Adipocyte (in vitro differentiated cells): ENCODE data around the gene ZNF628.

Experiments
- DNase-seq: peaks from one replicate; pipeline ENCODE4 v3.0.0-alpha.2; 2015; ENCODE audit warnings: low read depth
- H3K27me3 ChIP-seq: replicated peaks from 2 replicates; pipeline ENCODE4 v1.7.0; 2013; ENCODE audit warnings: mild to moderate bottlenecking, low read length, moderate library complexity; ENCODE audit not compliant: control insufficient read depth, insufficient read depth
- H3K36me3 ChIP-seq: 2 replicates; pipeline ENCODE4 v1.7.0; 2013; ENCODE audit warnings: low read length, mild to moderate bottlenecking, moderate library complexity; ENCODE audit not compliant: control insufficient read depth, insufficient read depth, severe bottlenecking
- H3K4me1 ChIP-seq: 2 replicates; pipeline ENCODE4 v1.7.0; 2013; ENCODE audit warnings: mild to moderate bottlenecking, low read length, moderate library complexity; ENCODE audit not compliant: control insufficient read depth, insufficient read depth
- H3K4me3 ChIP-seq: 2 replicates; pipeline ENCODE4 v1.7.0; 2013; ENCODE audit warnings: mild to moderate bottlenecking, low read length, moderate library complexity
- H3K9ac ChIP-seq: 2 replicates; pipeline ENCODE4 v1.7.0; 2013; ENCODE audit warnings: mild to moderate bottlenecking, low read length, moderate library complexity
- H3K9me3 ChIP-seq: 2 replicates; pipeline ENCODE4 v1.7.0; 2013; ENCODE audit warnings: mild to moderate bottlenecking, low read length, moderate library complexity; ENCODE audit not compliant: control insufficient read depth

ZNF628 gene

DNA sequence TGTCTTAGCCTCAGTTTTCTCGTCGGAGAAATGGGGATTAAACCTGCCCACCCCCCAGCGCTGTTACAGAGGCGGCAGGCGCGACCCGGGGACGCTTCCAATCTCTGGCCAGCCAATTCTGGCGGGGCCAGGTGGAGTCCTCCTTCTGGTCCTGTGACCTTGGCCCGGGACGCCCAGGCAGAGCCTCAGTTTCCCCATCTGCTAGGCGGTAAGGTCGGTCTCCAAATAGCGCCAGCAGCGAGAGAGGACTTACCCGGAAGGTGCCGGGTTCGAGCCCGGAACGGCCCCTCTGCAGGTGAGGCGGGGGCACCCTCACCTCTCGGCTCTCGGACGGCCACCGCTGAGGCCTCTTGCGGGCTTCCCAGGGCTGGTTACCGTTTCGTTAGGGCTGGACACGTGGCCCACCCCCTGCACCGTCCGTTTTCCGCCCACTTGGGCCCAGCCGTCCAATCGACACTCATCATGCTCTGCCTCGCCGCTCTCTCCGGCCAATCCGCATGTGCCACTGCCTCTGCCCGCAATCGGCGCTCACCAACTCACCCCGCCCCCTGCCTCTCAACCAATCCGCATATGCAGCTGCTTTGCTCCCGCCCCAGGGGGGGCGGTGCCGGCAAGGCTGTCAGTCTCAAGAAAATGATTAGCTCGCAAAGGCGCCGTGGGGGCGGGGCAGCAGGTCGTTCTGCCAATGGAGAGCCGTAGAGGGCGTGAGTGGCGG, 15.0 kb upstream of the ZNF628 start, which contains the start of gene ISOC2:
ISOC2 (minus strand) TSS at position 384 of the 715 bp plus-strand sequence. CDS start 5,156 bp downstream, outside the sequence.
- Histone ChIP-seq H3K27me3 (no peaks in the 10 kb centered on the region), H3K4me1 (peaks cover 21% of the 10 kb centered on the region), H3K9ac (peak within 1 kb of the TSS; percentile 97), H3K4me3 (peak within 1 kb of the TSS; percentile 98), H3K36me3 (no peaks in the 10 kb centered on the region), H3K9me3 (no peaks in the 10 kb centered on the region)
- peak; percentile 100 for DNase-seq

DNA sequence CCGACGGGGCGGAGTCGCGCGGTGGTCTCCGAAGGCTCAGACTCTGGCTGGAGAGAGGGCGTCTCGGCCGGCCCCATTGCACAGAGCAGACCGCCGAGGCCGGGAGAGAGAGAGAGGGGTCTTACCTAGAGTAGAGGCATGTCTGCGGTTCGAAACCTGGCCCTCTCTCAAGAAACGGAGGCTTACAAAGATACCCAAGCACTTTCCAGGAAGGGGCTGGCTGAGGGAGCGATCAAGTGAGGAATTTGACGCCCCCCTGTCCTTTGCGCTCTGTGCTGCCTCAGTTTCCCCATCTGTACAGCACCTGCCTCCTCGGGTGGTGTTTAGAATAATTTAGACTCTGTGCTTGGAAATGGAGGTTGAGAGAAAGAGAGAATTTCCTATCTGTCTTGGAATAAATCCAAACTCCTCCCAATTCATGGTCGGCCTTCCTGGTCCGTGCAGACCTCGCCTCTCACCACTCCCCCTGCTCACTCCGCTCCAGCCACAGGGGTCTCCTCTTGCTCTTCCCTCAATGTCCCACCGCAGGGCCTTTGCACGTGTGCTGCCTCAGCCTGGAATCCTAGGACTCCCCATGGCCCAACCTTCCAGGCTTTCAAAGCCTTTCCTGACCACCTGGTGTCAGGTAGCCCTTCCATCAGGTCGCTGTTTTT, 14.3 kb upstream of the ZNF628 start:
- Histone ChIP-seq H3K36me3 (no peaks in the 10 kb centered on the region), H3K27me3 (no peaks in the 10 kb centered on the region), H3K4me3 (peak overlapping the region; percentile 98), H3K9me3 (no peaks in the 10 kb centered on the region), H3K9ac (peak overlapping the region; percentile 87), H3K4me1 (peaks cover 21% of the 10 kb centered on the region)
- DNase-seq: no peak

DNA sequence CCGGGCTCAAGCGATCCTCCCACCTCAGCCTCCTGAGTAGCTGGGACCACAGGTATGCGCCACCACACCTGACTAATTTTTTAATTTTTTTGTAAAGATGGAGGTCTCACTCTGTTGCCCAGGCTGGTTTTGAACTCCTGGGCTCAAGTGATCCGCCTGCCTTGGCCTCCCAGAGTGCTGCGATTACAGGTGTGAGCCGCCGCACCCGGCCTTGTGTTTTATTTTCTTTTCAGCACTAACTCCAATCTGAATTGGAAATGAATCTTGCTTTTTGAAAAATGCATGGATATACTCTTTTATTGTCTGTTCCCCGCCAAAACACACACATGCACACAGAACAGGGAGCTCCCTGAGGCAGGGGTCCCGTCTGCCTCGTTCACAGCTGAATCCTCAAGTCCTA, 13.7 kb upstream of the ZNF628 start:
- no peaks in the 10 kb centered on the region for H3K9me3 ChIP-seq
- no peak overlapping the region for H3K9ac ChIP-seq
- no peak for DNase-seq
- no peak overlapping the region for H3K4me3 ChIP-seq
- H3K27me3 ChIP-seq: no peaks in the 10 kb centered on the region
- no peaks in the 10 kb centered on the region for H3K36me3 ChIP-seq
- H3K4me1 ChIP-seq: peaks cover 26% of the 10 kb centered on the region

DNA sequence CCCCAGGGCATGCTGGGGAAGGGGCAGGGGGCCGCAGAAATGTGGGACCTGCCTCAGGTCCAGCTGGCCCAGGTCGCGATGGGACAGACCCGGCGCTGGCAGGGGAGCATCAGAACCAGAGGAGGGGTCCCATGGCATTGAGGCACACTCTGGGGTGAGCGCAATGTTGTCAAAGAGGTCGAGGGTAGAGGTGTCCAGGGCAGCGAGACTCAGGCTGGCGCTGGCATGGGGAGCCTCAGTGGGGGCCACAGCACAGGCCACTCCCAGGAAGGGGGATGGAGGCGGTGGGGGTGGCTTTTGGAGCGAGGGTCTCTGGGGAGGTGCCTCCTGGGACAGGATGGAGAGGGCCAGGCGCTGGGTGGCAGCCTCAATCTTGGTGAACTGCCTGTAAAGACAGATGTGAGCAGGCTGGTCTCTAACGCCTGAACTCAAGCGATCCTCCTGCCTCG, 12.8 kb upstream of the ZNF628 start:
- no peak for DNase-seq
- no peak overlapping the region for H3K9ac ChIP-seq
- peaks cover 29% of the 10 kb centered on the region for H3K4me1 ChIP-seq
- H3K4me3 ChIP-seq: no peak overlapping the region
- H3K9me3 ChIP-seq: no peaks in the 10 kb centered on the region
- H3K36me3 ChIP-seq: no peaks in the 10 kb centered on the region
- H3K27me3 ChIP-seq: no peaks in the 10 kb centered on the region

DNA sequence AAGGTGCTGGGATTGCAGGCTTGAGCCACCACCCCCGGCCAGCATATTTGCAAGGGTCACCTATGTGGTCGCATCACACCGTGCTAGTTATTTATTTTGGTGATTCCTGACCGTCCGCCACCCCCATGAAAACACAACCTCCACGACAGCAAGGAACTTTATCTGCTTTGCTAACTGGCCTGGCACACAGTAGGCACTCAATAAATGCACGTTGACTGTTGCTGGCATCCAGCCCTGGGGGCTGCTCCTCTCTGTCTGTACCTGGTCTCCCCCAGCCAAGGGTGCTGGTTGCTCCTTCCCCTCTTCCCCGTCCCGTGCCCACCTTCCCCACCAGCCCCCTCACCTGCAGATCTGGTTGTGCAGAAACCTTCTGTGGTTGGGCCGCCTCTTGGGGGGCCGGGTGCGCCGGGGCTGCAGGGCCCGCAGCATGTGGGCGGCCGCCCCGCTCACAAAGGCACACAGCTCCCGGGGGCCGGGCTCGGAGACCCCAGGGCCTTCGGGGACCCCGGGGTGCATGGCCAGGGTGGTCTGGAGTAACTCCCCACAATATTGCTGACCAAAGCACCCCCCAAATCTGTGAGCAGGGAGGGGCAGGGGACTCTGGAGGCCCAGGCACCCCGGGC, 12.3 kb upstream of the ZNF628 start:
- no peak for DNase-seq
- Histone ChIP-seq H3K9ac (no peak overlapping the region), H3K4me3 (no peak overlapping the region), H3K27me3 (no peaks in the 10 kb centered on the region), H3K36me3 (no peaks in the 10 kb centered on the region), H3K4me1 (peaks cover 29% of the 10 kb centered on the region), H3K9me3 (no peaks in the 10 kb centered on the region)

DNA sequence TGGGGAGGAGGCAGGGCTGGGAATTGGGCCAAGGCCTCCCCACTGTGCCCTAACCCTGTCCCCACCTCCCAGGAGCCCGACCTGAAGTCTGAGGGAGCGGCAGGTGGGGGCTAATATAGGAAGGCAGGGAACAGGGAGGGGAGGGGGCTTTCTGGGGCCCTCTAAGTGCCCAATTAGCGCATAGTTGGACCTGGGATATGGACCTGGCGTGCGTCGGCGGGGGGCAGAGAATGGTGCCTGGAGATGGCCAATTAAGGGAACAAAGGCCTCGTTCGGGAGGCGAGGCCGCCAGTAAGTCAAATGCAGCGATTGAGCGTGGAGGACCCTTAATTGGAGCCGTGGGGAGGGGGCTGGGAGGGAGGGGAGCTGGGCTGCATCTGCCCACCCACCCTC, 11.8 kb upstream of the ZNF628 start, which contains the start of gene C19orf85:
C19orf85 (minus strand) TSS at position 90 of the 393 bp plus-strand sequence. CDS start 197 bp downstream, outside the sequence.
- no peak within 1 kb of the TSS for H3K9ac ChIP-seq
- no peaks in the 10 kb centered on the region for H3K27me3 ChIP-seq
- peaks cover 27% of the 10 kb centered on the region for H3K4me1 ChIP-seq
- H3K4me3 ChIP-seq: no peak within 1 kb of the TSS
- H3K36me3 ChIP-seq: no peaks in the 10 kb centered on the region
- DNase-seq: no peak
- no peaks in the 10 kb centered on the region for H3K9me3 ChIP-seq

DNA sequence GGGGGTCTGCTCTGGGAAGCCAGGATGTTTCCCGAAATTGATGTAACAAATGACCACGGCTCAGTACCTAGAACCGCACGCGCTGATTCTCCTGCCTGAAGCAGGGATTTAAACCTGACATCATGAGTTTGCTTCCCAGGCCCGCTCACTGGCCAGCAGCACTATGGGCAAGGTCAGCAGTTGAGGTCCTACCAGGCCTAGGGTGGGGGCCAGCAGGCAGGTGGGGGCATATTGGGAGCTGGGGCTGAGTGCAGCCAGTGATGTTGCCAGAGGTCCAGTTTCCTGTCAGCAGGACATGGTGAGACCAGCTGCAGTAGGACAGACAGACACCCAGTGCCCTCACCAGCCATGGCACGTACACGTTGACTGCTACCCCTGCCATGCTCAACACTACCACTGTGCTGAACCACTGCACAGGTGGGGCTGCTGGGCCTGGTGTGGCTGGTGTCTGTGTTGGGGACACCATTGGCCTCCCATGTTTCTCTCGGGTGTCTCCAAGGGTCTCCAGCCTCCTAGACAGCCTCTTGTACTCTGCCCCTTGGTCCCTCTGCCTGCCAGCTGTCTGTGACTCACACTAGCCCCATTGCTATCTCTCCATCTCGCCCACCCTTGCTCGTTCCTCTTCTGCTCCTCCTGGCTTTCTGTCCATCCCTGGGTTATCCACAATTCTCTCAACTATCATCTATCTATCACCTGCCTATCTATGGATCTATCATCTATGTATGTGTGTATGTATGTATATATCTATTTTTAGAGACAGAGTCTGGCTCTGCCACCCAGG, 10.8 kb upstream of the ZNF628 start:
- Histone ChIP-seq H3K9ac (no peak overlapping the region), H3K9me3 (no peaks in the 10 kb centered on the region), H3K4me3 (no peak overlapping the region), H3K27me3 (no peaks in the 10 kb centered on the region), H3K4me1 (peaks cover 17% of the 10 kb centered on the region), H3K36me3 (no peaks in the 10 kb centered on the region)
- no peak for DNase-seq

DNA sequence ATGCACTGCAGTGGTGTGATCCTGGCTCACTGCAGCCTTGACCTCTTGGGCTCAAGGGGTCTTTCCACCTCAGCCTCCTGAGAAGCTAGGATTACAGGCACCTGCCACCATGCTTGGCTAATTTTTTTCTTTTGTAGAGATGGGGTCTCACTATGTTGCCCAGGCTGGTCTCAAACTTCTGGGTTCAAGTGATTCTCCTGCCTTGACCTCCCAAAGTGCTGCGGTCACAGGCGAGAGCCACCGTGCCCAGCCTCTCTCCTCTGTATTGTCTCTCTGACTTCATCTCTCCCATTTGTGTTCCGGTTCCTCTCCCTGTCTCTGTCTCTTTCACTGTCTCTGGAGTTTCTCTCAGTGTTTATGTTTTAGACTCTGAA, 10.2 kb upstream of the ZNF628 start:
- H3K4me1 ChIP-seq: peaks cover 15% of the 10 kb centered on the region
- DNase-seq: no peak
- H3K27me3 ChIP-seq: no peaks in the 10 kb centered on the region
- H3K9ac ChIP-seq: no peak overlapping the region
- H3K4me3 ChIP-seq: no peak overlapping the region
- H3K9me3 ChIP-seq: no peaks in the 10 kb centered on the region
- H3K36me3 ChIP-seq: no peaks in the 10 kb centered on the region

DNA sequence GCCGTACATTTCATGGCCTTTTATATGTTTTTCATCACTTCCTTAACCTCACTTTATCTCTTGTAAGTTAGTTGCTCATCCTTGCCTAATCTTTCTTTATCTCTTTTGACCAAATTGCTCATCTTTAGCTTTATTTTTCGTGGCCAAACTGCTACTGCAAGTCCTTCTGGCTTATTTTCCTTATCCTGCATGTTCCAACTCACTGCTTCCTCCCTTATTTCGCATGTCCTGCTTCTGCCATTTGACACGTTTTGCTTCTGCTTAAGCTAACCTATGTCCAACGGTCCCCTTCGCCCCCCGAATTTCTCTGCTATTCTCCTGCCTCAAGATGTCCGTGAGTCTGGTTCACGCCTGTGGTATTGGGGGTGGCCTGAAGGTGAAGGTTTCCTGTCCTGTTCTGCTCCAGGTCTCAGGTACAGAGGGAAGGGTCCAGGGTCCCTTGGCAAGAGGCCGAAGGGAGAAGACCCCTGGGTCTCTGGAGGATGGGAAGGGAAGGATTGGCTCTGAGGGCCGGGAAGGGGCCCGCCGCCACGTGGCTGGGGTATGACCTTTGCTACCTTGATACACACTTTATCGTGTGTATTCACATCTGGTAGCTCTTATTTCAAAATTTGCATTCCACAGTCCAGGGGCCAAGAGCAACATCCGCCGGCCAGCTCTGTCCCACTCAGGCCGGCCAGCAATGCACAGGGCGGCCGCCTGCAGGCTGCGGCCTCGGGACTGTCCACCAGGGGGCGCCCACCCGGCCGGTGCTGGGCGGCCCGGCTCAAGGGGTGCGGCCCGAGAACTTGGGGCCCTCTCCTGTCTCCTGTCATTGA, 9.0 kb upstream of the ZNF628 start:
- no peaks in the 10 kb centered on the region for H3K36me3 ChIP-seq
- H3K9me3 ChIP-seq: no peaks in the 10 kb centered on the region
- peak; percentile 86 for DNase-seq
- H3K4me3 ChIP-seq: no peak overlapping the region
- no peaks in the 10 kb centered on the region for H3K27me3 ChIP-seq
- H3K4me1 ChIP-seq: peaks cover 9% of the 10 kb centered on the region
- H3K9ac ChIP-seq: peak overlapping the region; percentile 25

DNA sequence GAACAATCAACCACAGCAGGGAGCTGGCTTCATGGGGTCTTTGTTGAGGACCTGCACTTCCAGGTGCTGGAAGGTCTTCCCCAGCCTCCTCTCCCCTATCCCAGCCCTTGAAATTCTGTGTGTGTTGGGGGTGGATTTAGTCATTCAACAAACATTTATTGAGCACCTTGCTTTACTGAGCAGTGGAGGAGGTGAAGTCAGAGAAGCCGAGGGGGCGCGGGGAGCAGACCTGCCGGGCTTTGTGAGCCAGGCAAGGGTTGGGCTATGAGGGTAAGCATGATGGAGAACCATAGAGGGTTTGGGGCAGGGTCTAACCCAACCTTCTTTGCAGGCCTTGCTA, 8.4 kb upstream of the ZNF628 start:
- no peak for DNase-seq
- peaks cover 9% of the 10 kb centered on the region for H3K4me1 ChIP-seq
- H3K9ac ChIP-seq: peak overlapping the region; percentile 25
- H3K4me3 ChIP-seq: no peak overlapping the region
- no peaks in the 10 kb centered on the region for H3K27me3 ChIP-seq
- H3K9me3 ChIP-seq: no peaks in the 10 kb centered on the region
- H3K36me3 ChIP-seq: no peaks in the 10 kb centered on the region
